Glutamatergic neuron (in vitro differentiated cells): ENCODE results near the gene FAM187B. TPM values are rescaled to one million over a fixed set of nuclear protein-coding genes. Genes with fewer than 3 reads are reported as not detected.

ENCODE experiments used
- DNase-seq: peaks from one replicate; pipeline ENCODE4 v3.0.0; 2022
- H3K27ac Mint-ChIP-seq: one replicate; pipeline ENCODE4 v1.8.0; 2020; ENCODE audit warnings: mild to moderate bottlenecking, mixed read lengths, inconsistent platforms; ENCODE audit not compliant: unreplicated experiment
- H3K27me3 Mint-ChIP-seq: one replicate; pipeline ENCODE4 v1.8.0; 2020; ENCODE audit warnings: mild to moderate bottlenecking, moderate library complexity, mixed read lengths, inconsistent platforms; ENCODE audit not compliant: unreplicated experiment
- H3K36me3 Mint-ChIP-seq: one replicate; pipeline ENCODE4 v1.8.0; 2020; ENCODE audit warnings: mild to moderate bottlenecking, mixed read lengths, inconsistent platforms; ENCODE audit not compliant: unreplicated experiment
- H3K4me1 Mint-ChIP-seq: one replicate; pipeline ENCODE4 v1.8.0; 2020; ENCODE audit warnings: mild to moderate bottlenecking, low read depth, mixed read lengths, inconsistent platforms; ENCODE audit not compliant: unreplicated experiment
- H3K4me3 Mint-ChIP-seq: one replicate; pipeline ENCODE4 v1.8.0; 2020; ENCODE audit warnings: mild to moderate bottlenecking, mixed read lengths, inconsistent platforms; ENCODE audit not compliant: unreplicated experiment
- H3K9me3 Mint-ChIP-seq: one replicate; pipeline ENCODE4 v1.8.0; 2020; ENCODE audit warnings: mild to moderate bottlenecking, moderate library complexity, mixed read lengths, inconsistent platforms; ENCODE audit not compliant: unreplicated experiment
- CTCF ChIP-seq: fragments of 200-600 bp; sonication (generic); IDR thresholded peaks from one replicate; pipeline ENCODE4 v1.5.0; 2021; ENCODE audit not compliant: partially characterized antibody, unreplicated experiment
- total RNA-seq: library from RNA; stranded (reverse); fragmentation: NEBNext Ultra II Directional; extraction: Animal tissue kit (Norgen Biotek cat#: 25700); gene quantifications from one replicate; pipeline ENCODE4 v1.2.1, GENCODE V29; 2021; ENCODE audit not compliant: unreplicated experiment

FAM187B gene
- total RNA-seq, 1 donor from 2014 or later = not detected

- H3K4me1 Mint-ChIP-seq = no peaks in the 10 kb centered on the region
- TF ChIP-seq CTCF = no peak
- H3K4me3 Mint-ChIP-seq = no peak overlapping the region
- peaks cover 4% of the 10 kb centered on the region for H3K36me3 Mint-ChIP-seq
- H3K27ac Mint-ChIP-seq = no peak overlapping the region
- H3K27me3 Mint-ChIP-seq = no peaks in the 10 kb centered on the region
- H3K9me3 Mint-ChIP-seq = peaks cover 3% of the 10 kb centered on the region
- DNase-seq = no peak
These were observed 3.6 kb upstream of the FAM187B start for GRCh38 chr19:35231956-35232645.

- Mint-ChIP-seq H3K27me3 (no peaks in the 10 kb centered on the region), H3K36me3 (no peaks in the 10 kb centered on the region), H3K9me3 (peaks cover 2% of the 10 kb centered on the region), H3K4me1 (no peaks in the 10 kb centered on the region), H3K27ac (no peak overlapping the region), H3K4me3 (no peak overlapping the region)
- DNase-seq = no peak
- no peak for TF ChIP-seq CTCF
These were observed 1.1 kb upstream of the FAM187B start for GRCh38 chr19:35229601-35230000.

- TF ChIP-seq CTCF = no peak
- DNase-seq = no peak
- H3K4me1 Mint-ChIP-seq = no peaks in the 10 kb centered on the region
- no peak overlapping the region for H3K4me3 Mint-ChIP-seq
- H3K27me3 Mint-ChIP-seq = no peaks in the 10 kb centered on the region
- peaks cover 1% of the 10 kb centered on the region for H3K9me3 Mint-ChIP-seq
- no peaks in the 10 kb centered on the region for H3K36me3 Mint-ChIP-seq
- H3K27ac Mint-ChIP-seq = no peak overlapping the region
These were observed 1.8 kb downstream of the FAM187B start for GRCh38 chr19:35226748-35227147.

GRCh38 chr19:35225951-35226350 is 2.6 kb downstream of the FAM187B start:
- no peak for DNase-seq
- Mint-ChIP-seq H3K4me1 (no peaks in the 10 kb centered on the region), H3K9me3 (peaks cover 1% of the 10 kb centered on the region), H3K4me3 (no peak overlapping the region), H3K36me3 (no peaks in the 10 kb centered on the region), H3K27ac (no peak overlapping the region), H3K27me3 (no peaks in the 10 kb centered on the region)
- TF ChIP-seq CTCF = no peak

- no peak for DNase-seq
- H3K36me3 Mint-ChIP-seq = no peaks in the 10 kb centered on the region
- TF ChIP-seq CTCF = no peak
- H3K4me1 Mint-ChIP-seq = no peaks in the 10 kb centered on the region
- no peaks in the 10 kb centered on the region for H3K27me3 Mint-ChIP-seq
- no peak overlapping the region for H3K27ac Mint-ChIP-seq
- H3K9me3 Mint-ChIP-seq = peaks cover 1% of the 10 kb centered on the region
- H3K4me3 Mint-ChIP-seq = no peak overlapping the region
These were observed 3.6 kb downstream of the FAM187B start for GRCh38 chr19:35224681-35225571.
